PC-9 (cell line): ENCODE measurements around the gene LRMDA. TPM values are rescaled to one million over a fixed set of nuclear protein-coding genes. Genes with fewer than 3 reads are reported as not detected.

ENCODE experiments used
- BruUV-seq: library from RNA; stranded (reverse); fragments of 400-500 nt; replicated peaks from 2 replicates; lab custom pipeline; 2021; lab: Mats Ljungman, UMichigan
- CTCF ChIA-PET: fragments of 300-600 bp; sonication (Branson Sonifier 250); formaldehyde crosslinking; loops from one replicate; lab custom pipeline; 2022; ENCODE audit warnings: antibody characterized with exemption; lab: Charles Lee
- POLR2A ChIA-PET: fragments of 300-600 bp; sonication (Branson Sonifier 250); formaldehyde crosslinking; loops from one replicate; lab custom pipeline; 2022; ENCODE audit warnings: antibody characterized with exemption; ENCODE audit not compliant: unreplicated experiment; lab: Charles Lee
- DNase-seq, 2 experiments: peaks; one replicate each; pipeline versions ENCODE4 v3.0.0 to v3.0.0-alpha.2; 2015 to 2022; ENCODE audit warnings: mixed read lengths in 1 of 2
- H2AFZ ChIP-seq: fragments of 200-600 bp; sonication (generic); 2 replicates; pipeline ENCODE4 v1.8.1; 2017; ENCODE audit warnings: antibody characterized with exemption
- H3F3A ChIP-seq: fragments of 200-600 bp; sonication (generic); 2 replicates; pipeline ENCODE4 v1.8.1; 2017; ENCODE audit warnings: antibody characterized with exemption, mild to moderate bottlenecking, low read depth; ENCODE audit not compliant: insufficient read depth
- H3K27ac ChIP-seq: fragments of 200-600 bp; sonication (generic); 2 replicates; pipeline ENCODE4 v1.6.1; 2016; ENCODE audit warnings: mixed run types
- H3K27me3 ChIP-seq: fragments of 200-600 bp; sonication (generic); 2 replicates; pipeline ENCODE4 v1.6.1; 2016; ENCODE audit warnings: low read depth, mixed run types; ENCODE audit not compliant: insufficient read depth
- H3K36me3 ChIP-seq: fragments of 200-600 bp; sonication (generic); 2 replicates; pipeline ENCODE4 v1.6.1; 2016; ENCODE audit warnings: low read depth, mixed run types
- H3K4me1 ChIP-seq: fragments of 200-600 bp; sonication (generic); replicated peaks from 2 replicates; pipeline ENCODE4 v1.6.1; 2016; ENCODE audit warnings: mixed run types; ENCODE audit not compliant: insufficient read depth
- H3K4me2 ChIP-seq: fragments of 200-600 bp; sonication (generic); 2 replicates; pipeline ENCODE4 v1.6.1; 2017; ENCODE audit warnings: mixed run types
- H3K4me3 ChIP-seq: fragments of 200-600 bp; sonication (generic); 2 replicates; pipeline ENCODE4 v1.6.1; 2016; ENCODE audit warnings: mixed run types
- H3K79me2 ChIP-seq: fragments of 200-600 bp; sonication (generic); 2 replicates; pipeline ENCODE4 v1.6.1; 2017; ENCODE audit warnings: low read depth, mixed run types
- H3K9me2 ChIP-seq: fragments of 200-600 bp; sonication (generic); 2 replicates; pipeline ENCODE4 v1.8.1; 2017; ENCODE audit warnings: mild to moderate bottlenecking; ENCODE audit not compliant: insufficient read depth
- H3K9me3 ChIP-seq: fragments of 200-600 bp; sonication (generic); 2 replicates; pipeline ENCODE4 v1.8.1; 2016; ENCODE audit warnings: low read depth; ENCODE audit not compliant: insufficient read depth
- H4K20me1 ChIP-seq: fragments of 200-600 bp; sonication (generic); 2 replicates; pipeline ENCODE4 v1.8.1; 2017; ENCODE audit not compliant: insufficient read depth
- CTCF ChIP-seq: fragments of 200-600 bp; sonication (generic); conservative IDR thresholded peaks from 2 replicates; pipeline ENCODE4 v1.6.1; 2017; ENCODE audit warnings: mixed run types, antibody characterized with exemption, mild to moderate bottlenecking, moderate library complexity
- EZH2 ChIP-seq: fragments of 200-600 bp; sonication (generic); IDR thresholded peaks from 2 replicates; pipeline ENCODE4 v1.8.0; 2017; ENCODE audit warnings: antibody characterized with exemption, low read depth
- intact Hi-C: fragments of 100-400 bp; cut with micrococcal nuclease; formaldehyde crosslinking; loops from one replicate; pipeline ENCODE4 v1.10.0; 2022; ENCODE audit not compliant: unreplicated experiment
- total RNA-seq: library from RNA; stranded (reverse); gene quantifications from 2 replicates; pipeline ENCODE4 v1.2.3, GENCODE V29; 2021

The LRMDA gene
- total RNA-seq, 1 experiment from 2014 or later = not detected

DNA sequence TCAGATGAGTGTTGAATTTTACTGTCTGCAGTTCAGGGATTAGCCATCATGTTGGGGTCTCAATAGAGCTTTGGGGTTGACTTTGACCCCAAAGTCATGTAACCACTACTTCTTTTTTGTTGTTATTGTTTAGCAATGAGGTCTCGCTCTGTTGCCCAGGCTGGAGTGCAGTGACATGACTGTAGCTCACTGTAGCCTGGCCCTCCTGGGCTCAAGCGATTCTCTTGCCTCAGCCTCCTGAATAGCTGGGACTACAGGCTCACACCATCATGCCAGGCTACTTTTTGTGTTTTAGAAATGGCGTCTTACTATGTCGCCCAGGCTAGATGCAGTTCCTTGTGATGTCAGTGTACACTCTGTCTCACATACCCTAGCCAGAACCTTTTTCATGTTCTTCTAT is 598.4 kb downstream of the LRMDA start:
- Histone ChIP-seq H3K4me2 (no peak overlapping the region), H3K27me3 (no peaks in the 10 kb centered on the region), H3K27ac (no peak overlapping the region), H3K9me2 (no peaks in the 10 kb centered on the region), H4K20me1 (no peaks in the 10 kb centered on the region), H3K79me2 (no peaks in the 10 kb centered on the region), H3F3A (no peaks in the 10 kb centered on the region), H3K9me3 (no peaks in the 10 kb centered on the region), H3K4me1 (peaks cover 10% of the 10 kb centered on the region; the same call in 1 of the 2 replicates), H3K36me3 (no peaks in the 10 kb centered on the region), H3K4me3 (no peak overlapping the region), H2AFZ (no peak overlapping the region)
- ChIA-PET POLR2A (no interaction called here), CTCF (no interaction called here)
- DNase-seq = no peak
- TF ChIP-seq CTCF (no peak), EZH2 (no peak)
- no TSS peak for BruUV-seq
- intact Hi-C loops = no loop called here

- Histone ChIP-seq H3K27ac (no peak overlapping the region), H3K27me3 (no peaks in the 10 kb centered on the region), H3K36me3 (no peaks in the 10 kb centered on the region), H3K9me2 (no peaks in the 10 kb centered on the region), H2AFZ (no peak overlapping the region), H3K4me2 (no peak overlapping the region), H3K79me2 (no peaks in the 10 kb centered on the region), H4K20me1 (no peaks in the 10 kb centered on the region), H3F3A (no peaks in the 10 kb centered on the region), H3K4me1 (0 out of 2 replicates have a peak, but pooled peaks cover 7% of the 10 kb centered on the region), H3K9me3 (no peaks in the 10 kb centered on the region), H3K4me3 (no peak overlapping the region)
- ChIA-PET CTCF (no interaction called here), POLR2A (no interaction called here)
- no peak for DNase-seq
- intact Hi-C loops = no loop called here
- TF ChIP-seq CTCF = no peak
- TF ChIP-seq EZH2 = no peak
- BruUV-seq = no TSS peak
Measured at GRCh38 chr10:76031099-76031498, 599.7 kb downstream of the LRMDA start.

GRCh38 chr10:76031769-76032699 is 600.6 kb downstream of the LRMDA start:
- DNase-seq = no peak
- ChIA-PET CTCF (no interaction called here), POLR2A (no interaction called here)
- BruUV-seq = no TSS peak
- Histone ChIP-seq H4K20me1 (no peaks in the 10 kb centered on the region), H3K36me3 (no peaks in the 10 kb centered on the region), H3K27me3 (no peaks in the 10 kb centered on the region), H3K9me3 (no peaks in the 10 kb centered on the region), H3K79me2 (no peaks in the 10 kb centered on the region), H2AFZ (no peak overlapping the region), H3F3A (no peaks in the 10 kb centered on the region), H3K4me1 (no peaks in the 10 kb centered on the region), H3K4me2 (no peak overlapping the region), H3K27ac (no peak overlapping the region), H3K9me2 (no peaks in the 10 kb centered on the region), H3K4me3 (no peak overlapping the region)
- intact Hi-C loops = no loop called here
- TF ChIP-seq EZH2 (no peak), CTCF (no peak)
